CD4-positive, alpha-beta T cell (primary cell): ENCODE results near the gene ZRANB3. TPM values are rescaled to one million over a fixed set of nuclear protein-coding genes. Genes with fewer than 3 reads are reported as not detected.
"Not testable (repeated sequence)": the region's sequence is repeated elsewhere in the genome, so short reads cannot be mapped to it uniquely, and the experiment has no call there.

Experiments
- ATAC-seq: fragments of 200-7000 bp; cut with Tn5 transposase; one replicate; pipeline ENCODE4 v1.10.0; 2022; ENCODE audit warnings: mild to moderate bottlenecking; ENCODE audit not compliant: poor library complexity
- CTCF ChIA-PET: fragments of 350-600 bp; sonication (Branson Sonifier 250); formaldehyde crosslinking; loops from one replicate; lab custom pipeline; 2021; ENCODE audit warnings: antibody characterized with exemption, inconsistent platforms; lab: Charles Lee
- POLR2A ChIA-PET: fragments of 350-600 bp; sonication (Branson Sonifier 250); formaldehyde crosslinking; loops from one replicate; lab custom pipeline; 2021; ENCODE audit warnings: antibody characterized with exemption, inconsistent platforms; lab: Charles Lee
- DNase-seq, 14 experiments: peaks; one replicate each; pipeline ENCODE4 v3.0.0-alpha.2; 2013 to 2020; ENCODE audit warnings: mixed read lengths in 2 of 14
- H3K27ac ChIP-seq, 2 donors: one replicate each; pipeline versions ENCODE4 v1.5.1 to v1.7.0; 2013; ENCODE audit warnings: low read length in 2 of 2, low read depth in 1 of 2, mild to moderate bottlenecking in 1 of 2
- H3K27me3 ChIP-seq, 2 experiments: 1 replicate in 1 of 2; 2 replicates in 1 of 2; pipeline versions ENCODE4 v1.6.1 to v1.7.0; 2013; ENCODE audit warnings: low read length in 2 of 2, control low read depth in 1 of 2, mild to moderate bottlenecking in 1 of 2, moderate library complexity in 1 of 2; ENCODE audit not compliant: insufficient read depth in 2 of 2, control insufficient read depth in 1 of 2
- H3K36me3 ChIP-seq: one replicate; pipeline ENCODE4 v1.6.1; 2013; ENCODE audit warnings: low read length, control low read depth; ENCODE audit not compliant: insufficient read depth
- H3K4me1 ChIP-seq: one replicate; pipeline ENCODE4 v1.6.1; 2013; ENCODE audit warnings: low read length, control low read depth; ENCODE audit not compliant: insufficient read depth
- H3K4me3 ChIP-seq: one replicate; pipeline ENCODE4 v1.5.1; 2013; ENCODE audit warnings: mild to moderate bottlenecking, low read length, moderate library complexity
- H3K9me3 ChIP-seq, 2 experiments: 1 replicate in 1 of 2; 2 replicates in 1 of 2; pipeline versions ENCODE4 v1.6.1 to v1.7.0; 2013; ENCODE audit warnings: low read length in 2 of 2, mild to moderate bottlenecking in 2 of 2, control low read depth in 1 of 2, moderate library complexity in 1 of 2; ENCODE audit not compliant: control insufficient read depth in 1 of 2, insufficient read depth in 1 of 2
- H3K27ac Mint-ChIP-seq: one replicate; pipeline ENCODE4 v1.8.0; 2020; ENCODE audit warnings: mixed read lengths
- H3K27me3 Mint-ChIP-seq: one replicate; pipeline ENCODE4 v1.8.0; 2021; ENCODE audit warnings: mixed read lengths
- H3K36me3 Mint-ChIP-seq: one replicate; pipeline ENCODE4 v1.8.0; 2021; ENCODE audit warnings: low read depth, mixed read lengths
- H3K4me1 Mint-ChIP-seq: one replicate; pipeline ENCODE4 v1.8.0; 2021; ENCODE audit warnings: low read depth, mixed read lengths
- H3K4me3 Mint-ChIP-seq: one replicate; pipeline ENCODE4 v1.8.0; 2020; ENCODE audit warnings: mild to moderate bottlenecking, mixed read lengths
- H3K9me3 Mint-ChIP-seq: one replicate; pipeline ENCODE4 v1.8.0; 2020; ENCODE audit warnings: mixed read lengths
- CTCF ChIP-seq: fragments of 200-600 bp; IDR thresholded peaks from one replicate; pipeline ENCODE4 v1.8.0; 2022; ENCODE audit warnings: antibody characterized with exemption, mild to moderate bottlenecking
- intact Hi-C, 2 experiments: fragments of 100-400 bp; cut with DNase I in 1 of 2; cut with micrococcal nuclease in 1 of 2; formaldehyde crosslinking; loops; one replicate each; pipeline versions ENCODE4 v1.15.1 to v1.9.0; 2023 to 2025; cut with DNase I, micrococcal nuclease
- total RNA-seq, 174 experiments: library from RNA in 2 of 174; stranded (reverse) in 2 of 174; gene quantifications; one replicate each; pipeline ENCODE4 v1.2.3 and lab custom pipeline; 2021 to 2026

Gene ZRANB3
- total RNA-seq, 2 experiments from 2014 or later, result 3.9 to 4.2 TPM

- Mint-ChIP-seq H3K27ac (no peak overlapping the region), H3K9me3 (peaks cover 7% of the 10 kb centered on the region), H3K36me3 (peaks cover 3% of the 10 kb centered on the region), H3K4me3 (no peak overlapping the region), H3K4me1 (no peaks in the 10 kb centered on the region), H3K27me3 (no peaks in the 10 kb centered on the region)
- TF ChIP-seq CTCF, result no peak
- ATAC-seq (no peak), DNase-seq (no peak)
- Histone ChIP-seq H3K27ac (no peak overlapping the region), H3K9me3 (no peaks in the 10 kb centered on the region), H3K36me3 (no peaks in the 10 kb centered on the region), H3K27me3 (no peaks in the 10 kb centered on the region), H3K4me1 (no peaks in the 10 kb centered on the region), H3K4me3 (no peak overlapping the region)
- ChIA-PET CTCF (no interaction called here), POLR2A (no interaction called here)
- intact Hi-C loops, result no loop called here
These were observed 18.9 kb downstream of the ZRANB3 start for GRCh38 chr2:135512099-135512498.

GRCh38 chr2:135510577-135510976 lies 20.4 kb downstream of the ZRANB3 start:
- H3K4me3 Mint-ChIP-seq, result no peak overlapping the region
- H3K36me3 Mint-ChIP-seq, result peaks cover 5% of the 10 kb centered on the region
- peaks cover 7% of the 10 kb centered on the region for H3K9me3 Mint-ChIP-seq
- no peak for TF ChIP-seq CTCF
- Histone ChIP-seq H3K27ac (no peak overlapping the region), H3K36me3 (no peaks in the 10 kb centered on the region), H3K27me3 (no peaks in the 10 kb centered on the region), H3K9me3 (no peaks in the 10 kb centered on the region), H3K4me1 (no peaks in the 10 kb centered on the region), H3K4me3 (no peak overlapping the region)
- no peak overlapping the region for H3K27ac Mint-ChIP-seq
- DNase-seq (no peak), ATAC-seq (no peak)
- POLR2A ChIA-PET, result no interaction called here
- CTCF ChIA-PET, result no interaction called here
- no peaks in the 10 kb centered on the region for H3K27me3 Mint-ChIP-seq
- no peaks in the 10 kb centered on the region for H3K4me1 Mint-ChIP-seq
- intact Hi-C loops, result no loop called here

GRCh38 chr2:135504811-135505210 lies 26.2 kb downstream of the ZRANB3 start:
- Mint-ChIP-seq H3K9me3 (peaks cover 5% of the 10 kb centered on the region), H3K4me1 (no peaks in the 10 kb centered on the region), H3K27ac (no peak overlapping the region), H3K36me3 (peaks cover 49% of the 10 kb centered on the region), H3K27me3 (no peaks in the 10 kb centered on the region), H3K4me3 (no peak overlapping the region)
- H3K27ac ChIP-seq, result no peak overlapping the region
- peaks cover 0 to 5% of the 10 kb centered on the region in 2 experiments for H3K9me3 ChIP-seq
- H3K27me3 ChIP-seq, result no peaks in the 10 kb centered on the region
- no peak for DNase-seq
- ChIA-PET POLR2A (no interaction called here), CTCF (interaction anchor here (0.6 kb wide), 1 partner anchor 984 kb away, joined by 3 read pairs; no protein-coding TSS in a partner anchor)
- no peaks in the 10 kb centered on the region for H3K36me3 ChIP-seq
- H3K4me3 ChIP-seq, result no peak overlapping the region
- intact Hi-C loops, result no loop called here
- no peaks in the 10 kb centered on the region for H3K4me1 ChIP-seq
- TF ChIP-seq CTCF, result no peak
- no peak for ATAC-seq

- H3K27me3 Mint-ChIP-seq, H3K27ac Mint-ChIP-seq, H3K27ac ChIP-seq, H3K4me3 Mint-ChIP-seq, CTCF ChIA-PET, H3K4me1 Mint-ChIP-seq, H3K36me3 ChIP-seq, H3K27me3 ChIP-seq, ATAC-seq, H3K4me1 ChIP-seq, DNase-seq, POLR2A ChIA-PET, intact Hi-C loops, H3K4me3 ChIP-seq: not testable (repeated sequence)
- peaks cover 74% of the 10 kb centered on the region for H3K36me3 Mint-ChIP-seq
- H3K9me3 Mint-ChIP-seq, result peaks cover 14% of the 10 kb centered on the region
- H3K9me3 ChIP-seq, result peaks cover 4 to 16% of the 10 kb centered on the region in 2 experiments
These were observed 32.4 kb downstream of the ZRANB3 start for GRCh38 chr2:135498588-135498987.
